OCI-LY1 (cell line): ENCODE measurements around the gene GCLC.

ENCODE experiments used
- H2AFZ ChIP-seq: fragments of 200-600 bp; sonication (generic), shearing (Covaris generic); 2 replicates; pipeline ENCODE4 v1.6.0; 2014; ENCODE audit warnings: antibody characterized with exemption, mild to moderate bottlenecking, low read length
- H3F3A ChIP-seq: fragments of 200-600 bp; sonication (generic), shearing (Covaris generic); 2 replicates; pipeline ENCODE4 v1.6.0; 2014; ENCODE audit warnings: mild to moderate bottlenecking, antibody characterized with exemption, low read length, moderate library complexity; ENCODE audit not compliant: insufficient read depth
- H3K27ac ChIP-seq: fragments of 200-600 bp; sonication (generic); 2 replicates; pipeline ENCODE4 v1.5.1; 2014; ENCODE audit warnings: low read length, mixed run types, mild to moderate bottlenecking, low read depth; ENCODE audit not compliant: poor library complexity, severe bottlenecking
- H3K27me3 ChIP-seq: fragments of 200-600 bp; sonication (generic); 2 replicates; pipeline ENCODE4 v1.6.0; 2014; ENCODE audit warnings: antibody characterized with exemption, mild to moderate bottlenecking, low read length, moderate library complexity; ENCODE audit not compliant: insufficient read depth
- H3K36me3 ChIP-seq: fragments of 200-600 bp; sonication (generic); 2 replicates; pipeline ENCODE4 v1.6.1; 2014; ENCODE audit warnings: mild to moderate bottlenecking, antibody characterized with exemption, low read length, moderate library complexity, mixed read lengths; ENCODE audit not compliant: insufficient read depth
- H3K4me1 ChIP-seq: fragments of 200-600 bp; sonication (generic); 2 replicates; pipeline ENCODE4 v1.5.1; 2014; ENCODE audit warnings: mild to moderate bottlenecking, low read length, moderate library complexity; ENCODE audit not compliant: insufficient read depth, severe bottlenecking
- H3K4me2 ChIP-seq: fragments of 200-600 bp; sonication (generic), shearing (Covaris generic); 2 replicates; pipeline ENCODE4 v1.6.1; 2014; ENCODE audit warnings: low read length
- H3K4me3 ChIP-seq: fragments of 200-600 bp; sonication (generic); 2 replicates; pipeline ENCODE4 v1.5.1; 2014; ENCODE audit warnings: low read length, low read depth, mild to moderate bottlenecking, mixed read lengths; ENCODE audit not compliant: poor library complexity, severe bottlenecking
- H3K79me2 ChIP-seq: fragments of 200-600 bp; shearing (Covaris generic); 2 replicates; pipeline ENCODE4 v1.6.1; 2016; ENCODE audit warnings: mixed run types, low read length, mixed read lengths; ENCODE audit not compliant: insufficient read depth
- H3K9ac ChIP-seq: fragments of 200-600 bp; sonication (generic), shearing (Covaris generic); 2 replicates; pipeline ENCODE4 v1.6.1; 2014; ENCODE audit warnings: mild to moderate bottlenecking, low read length, mixed read lengths
- H3K9me2 ChIP-seq: fragments of 200-600 bp; sonication (generic), shearing (Covaris generic); 2 replicates; pipeline ENCODE4 v1.6.1; 2014; ENCODE audit warnings: low read depth, mild to moderate bottlenecking, low read length, mixed read lengths
- H3K9me3 ChIP-seq: fragments of 200-600 bp; shearing (Covaris generic); 2 replicates; pipeline ENCODE4 v1.6.1; 2014; ENCODE audit warnings: low read length, mixed read lengths
- H4K20me1 ChIP-seq: fragments of 200-600 bp; sonication (generic), shearing (Covaris generic); 2 replicates; pipeline ENCODE4 v1.6.0; 2016; ENCODE audit warnings: mild to moderate bottlenecking, low read length; ENCODE audit not compliant: insufficient read depth
- EZH2 ChIP-seq: fragments of 200-600 bp; sonication (generic), shearing (Covaris generic); IDR thresholded peaks from 2 replicates; pipeline ENCODE4 v1.8.0; 2017; ENCODE audit warnings: borderline replicate concordance, mixed run types, mild to moderate bottlenecking, antibody characterized with exemption, low read length, moderate library complexity, mixed read lengths
- TF ChIP-seq, protein P1 (sequence below): fragments of 200-600 bp; sonication (generic), shearing (Covaris generic); IDR thresholded peaks from 2 replicates; pipeline ENCODE4 v1.5.1; 2017; ENCODE audit warnings: mild to moderate bottlenecking, antibody characterized with exemption, low read length, moderate library complexity, mixed read lengths

GCLC gene

DNA sequence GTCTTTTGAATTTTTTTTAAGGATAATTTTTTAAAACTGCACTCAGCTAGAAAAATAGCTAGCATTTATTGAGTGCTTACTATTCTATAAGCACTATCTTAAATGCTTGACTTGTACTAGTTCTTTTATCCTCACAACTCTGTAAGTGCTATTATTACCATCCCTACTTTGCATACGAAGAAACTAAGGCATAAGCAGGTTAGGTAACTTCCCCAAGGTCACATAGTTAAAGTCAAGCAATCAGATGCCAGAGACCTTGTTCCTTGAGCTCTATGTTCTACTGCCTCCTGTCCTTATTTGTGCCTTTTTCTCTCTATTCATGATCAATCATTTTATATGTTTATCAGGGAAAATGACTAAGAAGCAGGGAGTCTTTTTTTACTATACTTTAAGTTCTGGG lies 65.0 kb downstream of the GCLC start:
- H3K4me2 ChIP-seq, result no peak overlapping the region
- H3F3A ChIP-seq, result no peaks in the 10 kb centered on the region
- H4K20me1 ChIP-seq, result no peaks in the 10 kb centered on the region
- no peak overlapping the region for H3K4me3 ChIP-seq
- no peaks in the 10 kb centered on the region for H3K27me3 ChIP-seq
- no peak overlapping the region for H3K27ac ChIP-seq
- H3K9ac ChIP-seq, result no peak overlapping the region
- H3K4me1 ChIP-seq, result peaks cover 10% of the 10 kb centered on the region
- H3K79me2 ChIP-seq, result no peaks in the 10 kb centered on the region
- no peaks in the 10 kb centered on the region for H3K36me3 ChIP-seq
- H3K9me3 ChIP-seq, result no peaks in the 10 kb centered on the region
- no peaks in the 10 kb centered on the region for H3K9me2 ChIP-seq
- no peak for TF ChIP-seq EZH2
- TF ChIP-seq, protein P1, sequence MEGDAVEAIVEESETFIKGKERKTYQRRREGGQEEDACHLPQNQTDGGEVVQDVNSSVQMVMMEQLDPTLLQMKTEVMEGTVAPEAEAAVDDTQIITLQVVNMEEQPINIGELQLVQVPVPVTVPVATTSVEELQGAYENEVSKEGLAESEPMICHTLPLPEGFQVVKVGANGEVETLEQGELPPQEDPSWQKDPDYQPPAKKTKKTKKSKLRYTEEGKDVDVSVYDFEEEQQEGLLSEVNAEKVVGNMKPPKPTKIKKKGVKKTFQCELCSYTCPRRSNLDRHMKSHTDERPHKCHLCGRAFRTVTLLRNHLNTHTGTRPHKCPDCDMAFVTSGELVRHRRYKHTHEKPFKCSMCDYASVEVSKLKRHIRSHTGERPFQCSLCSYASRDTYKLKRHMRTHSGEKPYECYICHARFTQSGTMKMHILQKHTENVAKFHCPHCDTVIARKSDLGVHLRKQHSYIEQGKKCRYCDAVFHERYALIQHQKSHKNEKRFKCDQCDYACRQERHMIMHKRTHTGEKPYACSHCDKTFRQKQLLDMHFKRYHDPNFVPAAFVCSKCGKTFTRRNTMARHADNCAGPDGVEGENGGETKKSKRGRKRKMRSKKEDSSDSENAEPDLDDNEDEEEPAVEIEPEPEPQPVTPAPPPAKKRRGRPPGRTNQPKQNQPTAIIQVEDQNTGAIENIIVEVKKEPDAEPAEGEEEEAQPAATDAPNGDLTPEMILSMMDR, result no peak
- H2AFZ ChIP-seq, result no peak overlapping the region

DNA sequence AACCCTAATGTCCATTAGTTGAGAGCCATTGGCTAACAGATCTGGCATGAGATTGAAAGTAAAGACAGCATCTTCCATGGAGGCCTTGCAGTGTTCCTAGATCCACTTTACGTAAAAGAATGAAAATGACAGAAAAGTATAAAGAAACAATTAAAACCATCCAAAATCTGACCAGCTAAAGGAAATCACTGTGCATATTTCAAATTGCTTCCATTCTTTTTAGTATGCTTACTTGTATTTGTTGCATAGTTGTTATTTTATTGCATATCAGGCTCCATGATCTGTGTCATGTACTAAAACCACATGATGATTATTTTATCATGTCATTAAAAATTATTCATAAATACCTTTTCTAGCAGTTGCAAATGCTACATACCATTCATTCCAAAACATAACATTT lies 67.9 kb downstream of the GCLC start:
- Histone ChIP-seq H3K79me2 (no peaks in the 10 kb centered on the region), H3K4me1 (no peaks in the 10 kb centered on the region), H3K27me3 (no peaks in the 10 kb centered on the region), H3K4me2 (no peak overlapping the region), H3K36me3 (no peaks in the 10 kb centered on the region), H3K9ac (no peak overlapping the region), H3K27ac (no peak overlapping the region), H3K9me3 (no peaks in the 10 kb centered on the region), H3F3A (no peaks in the 10 kb centered on the region), H3K9me2 (no peaks in the 10 kb centered on the region), H4K20me1 (no peaks in the 10 kb centered on the region), H2AFZ (no peak overlapping the region), H3K4me3 (no peak overlapping the region)
- TF ChIP-seq, protein P1, result no peak
- no peak for TF ChIP-seq EZH2

DNA sequence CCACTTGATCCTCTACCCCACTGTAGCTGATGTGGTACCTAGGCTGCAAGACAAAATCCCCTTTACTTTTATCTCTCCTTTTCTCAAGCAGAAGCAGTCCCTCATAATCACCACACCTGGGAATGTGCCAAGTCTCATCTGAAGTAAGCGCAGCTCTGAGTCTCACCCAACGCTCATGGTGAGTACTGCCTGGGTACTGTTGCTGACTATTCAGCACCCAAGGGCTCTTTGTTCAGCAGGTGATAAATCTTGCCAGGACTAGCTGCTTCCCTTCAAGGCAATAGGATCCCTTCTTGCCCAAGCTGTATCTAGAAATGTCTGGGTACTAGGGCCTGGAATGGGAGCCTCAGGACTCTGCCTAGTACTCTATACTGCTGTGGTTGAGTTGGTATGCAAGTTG lies 70.9 kb downstream of the GCLC start:
- no peaks in the 10 kb centered on the region for H3K4me1 ChIP-seq
- no peak overlapping the region for H3K4me3 ChIP-seq
- no peaks in the 10 kb centered on the region for H4K20me1 ChIP-seq
- no peak for TF ChIP-seq EZH2
- TF ChIP-seq, protein P1, result no peak
- H3K9me2 ChIP-seq, result no peaks in the 10 kb centered on the region
- no peaks in the 10 kb centered on the region for H3K79me2 ChIP-seq
- no peaks in the 10 kb centered on the region for H3K9me3 ChIP-seq
- H3K36me3 ChIP-seq, result no peaks in the 10 kb centered on the region
- H3K27ac ChIP-seq, result no peak overlapping the region
- H3F3A ChIP-seq, result no peaks in the 10 kb centered on the region
- H2AFZ ChIP-seq, result no peak overlapping the region
- H3K4me2 ChIP-seq, result no peak overlapping the region
- H3K27me3 ChIP-seq, result no peaks in the 10 kb centered on the region
- no peak overlapping the region for H3K9ac ChIP-seq
